Hepatocyte (in vitro differentiated cells): ENCODE data around the gene IL36G. TPM values are rescaled to one million over a fixed set of nuclear protein-coding genes. Genes with fewer than 3 reads are reported as not detected.

Experiments used
- DNase-seq: peaks from one replicate; pipeline ENCODE4 v3.0.0-alpha.2; 2016; ENCODE audit warnings: low spot score
- H2AFZ ChIP-seq: fragments of 200-600 bp; sonication (generic); 2 replicates; pipeline ENCODE4 v1.6.0; 2016; ENCODE audit warnings: antibody characterized with exemption, mild to moderate bottlenecking
- H3K27ac ChIP-seq: fragments of 200-600 bp; sonication (generic); 2 replicates; pipeline ENCODE4 v1.5.1; 2016; ENCODE audit warnings: mild to moderate bottlenecking
- H3K27me3 ChIP-seq: fragments of 200-600 bp; sonication (generic); 2 replicates; pipeline ENCODE4 v1.6.1; 2016
- H3K36me3 ChIP-seq: fragments of 200-600 bp; sonication (generic); replicated peaks from 2 replicates; pipeline ENCODE4 v1.5.1; 2016; ENCODE audit warnings: low read depth; ENCODE audit not compliant: insufficient read depth
- H3K4me1 ChIP-seq: fragments of 200-600 bp; sonication (generic); 2 replicates; pipeline ENCODE4 v1.5.1; 2016; ENCODE audit warnings: mild to moderate bottlenecking, moderate library complexity; ENCODE audit not compliant: insufficient read depth
- H3K4me2 ChIP-seq: fragments of 200-600 bp; sonication (generic); 2 replicates; pipeline ENCODE4 v1.6.0; 2016
- H3K4me3 ChIP-seq: fragments of 200-600 bp; sonication (generic); 2 replicates; pipeline ENCODE4 v1.5.1; 2016; ENCODE audit warnings: mild to moderate bottlenecking
- H3K79me2 ChIP-seq: fragments of 200-600 bp; sonication (generic); 2 replicates; pipeline ENCODE4 v1.6.0; 2017; ENCODE audit warnings: mild to moderate bottlenecking
- H3K9me2 ChIP-seq: fragments of 200-600 bp; sonication (generic); replicated peaks from 2 replicates; pipeline ENCODE4 v1.6.0; 2017; ENCODE audit warnings: mild to moderate bottlenecking; ENCODE audit not compliant: insufficient read depth
- H3K9me3 ChIP-seq: fragments of 200-600 bp; sonication (generic); 2 replicates; pipeline ENCODE4 v1.5.1; 2016; ENCODE audit warnings: low read depth, mild to moderate bottlenecking
- H4K20me1 ChIP-seq: fragments of 200-600 bp; sonication (generic); 2 replicates; pipeline ENCODE4 v1.6.0; 2016; ENCODE audit warnings: mild to moderate bottlenecking; ENCODE audit not compliant: insufficient read depth, poor library complexity, severe bottlenecking
- CTCF ChIP-seq: fragments of 200-600 bp; sonication (generic); IDR thresholded peaks from 2 replicates; pipeline ENCODE4 v1.5.1; 2016; ENCODE audit warnings: antibody characterized with exemption, mild to moderate bottlenecking; ENCODE audit not compliant: poor library complexity
- EZH2 ChIP-seq: fragments of 200-600 bp; sonication (generic); IDR thresholded peaks from 2 replicates; pipeline ENCODE4 v1.6.1; 2016; ENCODE audit warnings: antibody characterized with exemption, mild to moderate bottlenecking, borderline replicate concordance
- EZH2phosphoT487 ChIP-seq: fragments of 200-600 bp; sonication (generic); IDR thresholded peaks from one replicate; pipeline ENCODE4 v1.6.1; 2018; ENCODE audit warnings: antibody characterized with exemption, mild to moderate bottlenecking, low read depth, moderate library complexity; ENCODE audit not compliant: unreplicated experiment, severe bottlenecking
- WGBS: methylation state at CpG from one replicate; pipeline ENCODE4 v1.1.6; 2016; ENCODE audit warnings: low lambda C conversion rate; ENCODE audit errors: missing lambda C conversion rate; 5-methylcytosine and 5-hydroxymethylcytosine counted together
- polyA plus RNA-seq: library from polyadenylated mRNA; unstranded; fragments of >200 nt; fragmentation: Nextera tagmentation; extraction: Ambion mirVana; gene quantifications from 2 replicates; pipeline ENCODE4 v1.2.1, GENCODE V29; 2016
- total RNA-seq: library from RNA; depleted of rRNA; stranded (reverse); fragments of >200 nt; gene quantifications from 2 replicates; pipeline ENCODE4 v1.2.3, GENCODE V29; 2014

IL36G gene
- total and polyA plus RNA-seq, 2 experiments from 2014 or later, result 0.20 to 1.0 TPM

- Histone ChIP-seq H3K36me3 (no peaks in the 10 kb centered on the region), H3K9me2 (no peaks in the 10 kb centered on the region), H2AFZ (no peak overlapping the region), H3K27me3 (no peaks in the 10 kb centered on the region), H3K79me2 (no peaks in the 10 kb centered on the region), H3K9me3 (peaks cover 6% of the 10 kb centered on the region), H3K4me3 (no peak overlapping the region), H4K20me1 (no peaks in the 10 kb centered on the region), H3K4me2 (no peak overlapping the region), H3K27ac (no peak overlapping the region), H3K4me1 (no peaks in the 10 kb centered on the region)
- TF ChIP-seq CTCF (no peak), EZH2phosphoT487 (no peak), EZH2 (no peak)
- DNase-seq, result no peak
- WGBS, result 93% methylated on average over 14 of the region's 14 CpGs
Measured at GRCh38 chr2:112995346-112995920, 17.6 kb downstream of the IL36G start.

GRCh38 chr2:112996635-112997034 is 18.8 kb downstream of the IL36G start:
- DNase-seq, result no peak
- WGBS, result 72% methylated on average over 6 of the region's 6 CpGs

GRCh38 chr2:112997151-112997550 is 19.3 kb downstream of the IL36G start:
- 78% methylated on average over 1 of the region's 1 CpG for WGBS
- no peak overlapping the region for H3K4me3 ChIP-seq
- no peak for DNase-seq
- no peaks in the 10 kb centered on the region for H3K27me3 ChIP-seq
- no peaks in the 10 kb centered on the region for H3K9me2 ChIP-seq
- H4K20me1 ChIP-seq, result no peaks in the 10 kb centered on the region
- H3K36me3 ChIP-seq, result no peaks in the 10 kb centered on the region
- no peak overlapping the region for H2AFZ ChIP-seq
- no peak for TF ChIP-seq CTCF
- TF ChIP-seq EZH2, result no peak
- TF ChIP-seq EZH2phosphoT487, result no peak
- no peak overlapping the region for H3K4me2 ChIP-seq
- no peaks in the 10 kb centered on the region for H3K4me1 ChIP-seq
- H3K9me3 ChIP-seq, result peaks cover 9% of the 10 kb centered on the region
- H3K27ac ChIP-seq, result no peak overlapping the region
- H3K79me2 ChIP-seq, result no peaks in the 10 kb centered on the region

More at GRCh38 chr2:112996635-112997034, 18.8 kb downstream of the IL36G start:
- Histone ChIP-seq H2AFZ (no peak overlapping the region), H4K20me1 (no peaks in the 10 kb centered on the region), H3K9me3 (peaks cover 9% of the 10 kb centered on the region), H3K79me2 (no peaks in the 10 kb centered on the region), H3K4me1 (no peaks in the 10 kb centered on the region), H3K27ac (no peak overlapping the region), H3K4me3 (no peak overlapping the region), H3K4me2 (no peak overlapping the region), H3K36me3 (no peaks in the 10 kb centered on the region), H3K9me2 (no peaks in the 10 kb centered on the region), H3K27me3 (no peaks in the 10 kb centered on the region)
- TF ChIP-seq EZH2phosphoT487 (no peak), CTCF (no peak), EZH2 (no peak)

GRCh38 chr2:113000436-113000835 is 22.6 kb downstream of the IL36G start:
- Histone ChIP-seq H3K79me2 (no peaks in the 10 kb centered on the region), H3K27ac (no peak overlapping the region), H3K4me3 (no peak overlapping the region), H3K9me3 (peaks cover 9% of the 10 kb centered on the region), H3K4me1 (no peaks in the 10 kb centered on the region), H3K27me3 (no peaks in the 10 kb centered on the region), H3K36me3 (no peaks in the 10 kb centered on the region), H3K9me2 (no peaks in the 10 kb centered on the region), H2AFZ (no peak overlapping the region), H3K4me2 (no peak overlapping the region), H4K20me1 (no peaks in the 10 kb centered on the region)
- no peak for DNase-seq
- 61% methylated on average over 1 of the region's 1 CpG for WGBS
- TF ChIP-seq CTCF, result no peak
- no peak for TF ChIP-seq EZH2
- TF ChIP-seq EZH2phosphoT487, result no peak
